Adrenal gland (tissue), 12 donors: ENCODE results near the gene JARID2. TPM values are rescaled to one million over a fixed set of nuclear protein-coding genes. Genes with fewer than 3 reads are reported as not detected.

Experiments
- DNase-seq, 7 donors: peaks; one replicate each; pipeline ENCODE4 v3.0.0-alpha.2; 2019 to 2020
- H3K27ac ChIP-seq, 5 donors: fragments of 200-600 bp; sonication (generic) in 4 of 5; 1 replicate in 3 of 5; 2 replicates in 2 of 5; pipeline versions ENCODE4 v1.5.1 to v1.8.0; 2016 to 2020; ENCODE audit warnings: mild to moderate bottlenecking in 1 of 5
- H3K27me3 ChIP-seq: fragments of 200-600 bp; 2 replicates; pipeline ENCODE4 v1.8.0; 2021
- H3K36me3 ChIP-seq, 2 donors: fragments of 200-600 bp; replicated peaks in 1 of 2; 1 replicate in 1 of 2; 2 replicates in 1 of 2; pipeline versions ENCODE4 v1.5.1 to v1.8.0; 2018 to 2022
- H3K4me1 ChIP-seq, 2 donors: fragments of 200-600 bp; replicated peaks in 1 of 2; 1 replicate in 1 of 2; 2 replicates in 1 of 2; pipeline versions ENCODE4 v1.5.1 to v1.8.0; 2018 to 2021
- H3K4me3 ChIP-seq, 4 donors: fragments of 200-600 bp; sonication (generic) in 3 of 4; one replicate each; pipeline ENCODE4 v1.5.1; 2016 to 2018
- H3K9me3 ChIP-seq, 3 donors: fragments of 200-600 bp; sonication (generic) in 1 of 3; replicated peaks in 1 of 3; 1 replicate in 2 of 3; 2 replicates in 1 of 3; pipeline versions ENCODE4 v1.5.1 to v1.8.0; 2016 to 2021
- POLR2A ChIP-seq, 2 donors: fragments of 450-650 bp; IDR thresholded peaks; one replicate each; pipeline ENCODE4 v1.6.1; 2017; ENCODE audit warnings: antibody characterized with exemption in 2 of 2, mild to moderate bottlenecking in 2 of 2, moderate library complexity in 1 of 2
- WGBS, 4 donors: extraction: QIAGEN DNeasy Blood & Tissue Kit in 2 of 4; methylation state at CpG; one replicate each; pipeline versions ENCODE4 v1.1.5 to v1.1.7; 2013 to 2017; 5-methylcytosine and 5-hydroxymethylcytosine counted together
- intact Hi-C, 2 donors: fragments of 100-400 bp; cut with DNase I; formaldehyde crosslinking; loops; one replicate each; pipeline versions ENCODE4 v1.14.1 to v1.15.0; 2022 to 2023
- polyA plus RNA-seq, 3 donors: library from polyadenylated mRNA; stranded (reverse); fragments of 200-250 nt in 2 of 3; fragments of 350-450 nt in 1 of 3; fragmentation: Illumina TruSeq in 1 of 3; extraction: RNeasy Lipid Tissue Mini Kit (QIAGEN cat#74804) in 1 of 3; gene quantifications; one replicate each; pipeline ENCODE4 v1.2.3, GENCODE V29; 2013 to 2014
- total RNA-seq, 9 donors: library from RNA; depleted of rRNA in 4 of 9; stranded (reverse); fragments of >200 nt in 4 of 9; fragments of 120-200 nt in 1 of 9; fragmentation: NEBNext Ultra II Directional in 1 of 9; extraction: Animal tissue kit (Norgen Biotek cat#: 25700) in 1 of 9; gene quantifications; one replicate each; pipeline versions ENCODE4 v1.1.0 to v1.2.4, GENCODE V29; 2013 to 2023
- TF ChIP-seq, protein P1 (sequence below), 6 experiments: fragments of 450-650 bp in 4 of 6; fragments of 200-600 bp in 2 of 6; sonication (generic) in 1 of 6; IDR thresholded peaks; 1 replicate in 5 of 6; 2 replicates in 1 of 6; pipeline versions ENCODE4 v1.5.1 to v1.8.0; 2016 to 2021; ENCODE audit warnings: antibody characterized with exemption in 6 of 6, mild to moderate bottlenecking in 2 of 6, moderate library complexity in 1 of 6
- donor health status: healthy with polysubstance abuse.
- donor health status: Bipolar disorder and iron deficiency.
- donor health status: DM: yes; HTN: yes; CAD: no.
- donor health status: DM: no; HTN: no; CAD: no.
- donor health status: DM: no; HTN: no; CAD: no.
- donor health status: DM: yes; HTN: yes; CAD: no.

JARID2 gene
- total and polyA plus RNA-seq, 12 donors, result 3.0 to 13.6 (median 8.2) TPM

DNA sequence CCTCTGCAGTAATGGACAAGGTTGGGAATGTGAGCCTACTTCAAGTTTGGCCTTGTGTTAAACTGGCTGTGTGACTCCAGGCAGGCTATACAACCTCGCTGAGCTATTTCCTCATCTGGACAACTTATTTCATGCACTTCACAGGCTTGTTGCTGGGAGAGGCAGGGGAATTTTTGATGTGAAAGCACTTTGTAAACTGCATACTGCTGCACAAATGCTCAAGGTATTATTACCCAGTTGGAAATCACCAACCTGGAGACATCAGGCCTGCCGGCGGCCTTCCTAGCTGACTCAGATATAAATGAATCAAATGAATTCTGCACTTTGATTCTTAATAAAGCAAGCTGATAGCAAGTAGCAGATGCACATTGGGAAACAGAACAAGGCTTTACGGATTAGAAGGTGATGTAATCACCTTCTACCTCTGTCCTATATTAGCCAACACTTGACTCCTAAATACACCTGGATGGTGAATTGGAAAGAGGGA is 10.1 kb downstream of the JARID2 start:
- intact Hi-C loops, result loop anchor here in 1 of 2 donors (10.0 kb wide), 1 partner anchor 229 kb away; no protein-coding TSS in a partner anchor
- DNase-seq, result peak in 4 of 7 donors; percentile 39 to 67 (median 42)
- no peaks in the 10 kb centered on the region for H3K36me3 ChIP-seq
- TF ChIP-seq, protein P1, sequence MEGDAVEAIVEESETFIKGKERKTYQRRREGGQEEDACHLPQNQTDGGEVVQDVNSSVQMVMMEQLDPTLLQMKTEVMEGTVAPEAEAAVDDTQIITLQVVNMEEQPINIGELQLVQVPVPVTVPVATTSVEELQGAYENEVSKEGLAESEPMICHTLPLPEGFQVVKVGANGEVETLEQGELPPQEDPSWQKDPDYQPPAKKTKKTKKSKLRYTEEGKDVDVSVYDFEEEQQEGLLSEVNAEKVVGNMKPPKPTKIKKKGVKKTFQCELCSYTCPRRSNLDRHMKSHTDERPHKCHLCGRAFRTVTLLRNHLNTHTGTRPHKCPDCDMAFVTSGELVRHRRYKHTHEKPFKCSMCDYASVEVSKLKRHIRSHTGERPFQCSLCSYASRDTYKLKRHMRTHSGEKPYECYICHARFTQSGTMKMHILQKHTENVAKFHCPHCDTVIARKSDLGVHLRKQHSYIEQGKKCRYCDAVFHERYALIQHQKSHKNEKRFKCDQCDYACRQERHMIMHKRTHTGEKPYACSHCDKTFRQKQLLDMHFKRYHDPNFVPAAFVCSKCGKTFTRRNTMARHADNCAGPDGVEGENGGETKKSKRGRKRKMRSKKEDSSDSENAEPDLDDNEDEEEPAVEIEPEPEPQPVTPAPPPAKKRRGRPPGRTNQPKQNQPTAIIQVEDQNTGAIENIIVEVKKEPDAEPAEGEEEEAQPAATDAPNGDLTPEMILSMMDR (IDR thresholded peaks at IDR 0.05), result no peak
- no peak for TF ChIP-seq POLR2A (IDR thresholded peaks at IDR 0.05)
- H3K4me1 ChIP-seq, result peaks cover 22 to 59% of the 10 kb centered on the region in 2 donors
- 45 to 52% (median 48%) methylated on average over 4 of the region's 4 CpGs for WGBS, 4 donors
- H3K27ac ChIP-seq, result peak overlapping the region in 2 of 5 donors; percentile 65 to 72
- no peaks in the 10 kb centered on the region for H3K9me3 ChIP-seq
- H3K4me3 ChIP-seq, result no peak overlapping the region
- no peaks in the 10 kb centered on the region for H3K27me3 ChIP-seq

DNA sequence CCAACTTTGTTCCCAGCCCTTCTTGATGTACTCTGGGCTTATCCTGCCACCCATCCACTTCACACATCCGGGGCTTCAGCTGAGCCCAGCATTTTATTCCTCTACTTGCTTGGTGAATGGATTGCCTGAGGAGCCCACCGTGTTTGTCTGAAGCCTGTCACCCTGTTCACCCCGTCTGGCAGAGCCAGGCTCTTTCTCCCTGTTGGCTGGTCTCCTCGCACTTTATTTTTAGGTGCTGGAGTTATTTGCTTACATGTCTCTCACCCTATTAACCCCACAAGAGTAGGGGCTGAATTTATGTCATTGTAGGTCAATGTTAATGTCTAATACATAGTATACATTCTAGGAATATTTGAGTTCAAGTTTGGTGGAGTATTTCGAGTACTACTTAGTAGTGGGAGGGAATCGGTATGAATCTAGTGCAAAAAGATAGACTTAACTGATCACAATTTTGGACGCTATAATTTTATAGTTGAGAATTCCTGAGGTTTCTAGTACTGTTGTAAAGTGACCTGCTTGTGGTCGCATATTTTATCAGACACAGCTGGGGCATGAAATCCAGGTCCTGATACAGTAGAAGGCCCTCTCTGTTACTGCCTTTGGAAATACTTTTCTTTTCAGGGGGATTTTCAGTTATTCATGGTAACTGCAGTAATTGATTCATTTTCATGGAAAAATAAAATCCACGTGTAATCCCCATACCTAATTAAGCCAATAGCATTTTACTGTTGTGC is 10.8 kb downstream of the JARID2 start:
- Histone ChIP-seq H3K4me1 (peaks cover 22 to 64% of the 10 kb centered on the region in 2 donors), H3K4me3 (no peak overlapping the region), H3K27me3 (no peaks in the 10 kb centered on the region), H3K36me3 (no peaks in the 10 kb centered on the region), H3K27ac (peak overlapping the region in 2 of 5 donors; percentile 65 to 72), H3K9me3 (no peaks in the 10 kb centered on the region)
- intact Hi-C loops, result loop anchor here in 1 of 2 donors (10.0 kb wide), 1 partner anchor 228 kb away; no protein-coding TSS in a partner anchor
- no peak for TF ChIP-seq POLR2A (IDR thresholded peaks at IDR 0.05)
- TF ChIP-seq, protein P1 (IDR thresholded peaks at IDR 0.05), result no peak
- WGBS, 4 donors, result 67 to 78% (median 74%) methylated on average over 9 of the region's 9 CpGs
- no peak for DNase-seq

DNA sequence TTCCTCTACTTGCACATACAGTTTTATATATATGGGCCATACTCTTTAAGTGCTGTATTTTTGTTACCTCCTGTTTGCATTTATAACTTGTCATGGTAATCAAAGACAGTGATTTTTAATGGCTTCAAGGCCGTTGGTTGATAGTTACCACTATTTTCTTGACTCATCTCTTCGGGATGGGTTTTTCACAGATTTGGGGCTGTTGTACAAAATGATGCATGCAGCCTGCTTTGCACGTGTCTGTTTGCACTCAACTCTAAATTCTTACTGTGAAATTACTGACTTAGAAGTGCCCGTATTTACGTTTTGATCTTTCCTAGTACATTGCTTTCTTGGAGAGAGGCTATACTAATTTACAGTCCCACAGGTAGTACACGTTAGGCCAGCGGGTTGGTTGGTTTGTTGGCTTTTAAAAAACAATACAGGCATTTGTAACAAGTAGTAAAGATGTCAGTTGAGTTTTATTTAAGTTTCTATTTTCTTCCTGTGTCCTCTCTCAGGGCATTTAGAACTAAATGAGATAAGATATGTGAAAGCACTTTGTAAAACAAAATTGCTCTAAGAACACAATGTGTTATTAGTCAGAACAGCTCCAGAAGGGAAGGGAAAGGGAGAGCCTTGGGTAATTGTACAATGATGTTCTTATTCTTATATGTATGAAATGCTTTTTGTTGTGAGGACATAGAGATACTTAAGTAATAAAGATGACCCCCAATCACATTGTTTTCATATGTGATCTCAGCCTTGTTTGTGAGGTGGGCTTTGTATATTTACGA is 11.7 kb downstream of the JARID2 start:
- no peak overlapping the region for H3K4me3 ChIP-seq
- intact Hi-C loops, result loop anchor here in 1 of 2 donors (10.0 kb wide), 1 partner anchor 227 kb away; no protein-coding TSS in a partner anchor
- no peak for TF ChIP-seq POLR2A (IDR thresholded peaks at IDR 0.05)
- TF ChIP-seq, protein P1 (IDR thresholded peaks at IDR 0.05), result no peak
- no peaks in the 10 kb centered on the region for H3K27me3 ChIP-seq
- no peaks in the 10 kb centered on the region for H3K36me3 ChIP-seq
- peak overlapping the region in 1 of 5 donors; percentile 72 for H3K27ac ChIP-seq
- 64 to 69% (median 65%) methylated on average over 8 of the region's 8 CpGs for WGBS, 4 donors
- no peaks in the 10 kb centered on the region for H3K9me3 ChIP-seq
- peaks cover 22 to 64% of the 10 kb centered on the region in 2 donors for H3K4me1 ChIP-seq
- no peak for DNase-seq

DNA sequence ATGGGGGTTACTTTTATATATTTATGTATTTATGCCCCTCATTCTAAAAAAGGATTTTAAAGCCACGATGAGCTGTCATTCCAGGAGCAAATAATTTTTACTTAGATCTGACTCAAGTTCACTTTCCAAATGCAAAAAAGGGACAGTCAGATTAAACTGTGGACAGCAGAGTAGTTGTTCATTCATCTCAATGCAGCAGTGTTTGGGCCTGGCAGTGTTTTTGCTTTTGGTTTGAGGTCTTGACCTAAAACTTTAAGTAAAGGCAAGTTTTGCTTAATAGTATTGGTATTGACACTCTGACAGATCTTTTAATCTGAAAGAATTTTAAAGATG is 13.9 kb downstream of the JARID2 start:
- TF ChIP-seq POLR2A (IDR thresholded peaks at IDR 0.05), result no peak
- TF ChIP-seq, protein P1 (IDR thresholded peaks at IDR 0.05), result no peak
- H3K27ac ChIP-seq, result no peak overlapping the region
- no peak overlapping the region for H3K4me3 ChIP-seq
- no peak for DNase-seq
- peaks cover 31 to 67% of the 10 kb centered on the region in 2 donors for H3K4me1 ChIP-seq
- intact Hi-C loops, result loop anchor here in 1 of 2 donors (10.0 kb wide), 1 partner anchor 225 kb away; no protein-coding TSS in a partner anchor
- WGBS, 4 donors, result 31 to 44% (median 34%) methylated on average over 1 of the region's 1 CpG
- no peaks in the 10 kb centered on the region for H3K27me3 ChIP-seq
- no peaks in the 10 kb centered on the region for H3K9me3 ChIP-seq
- H3K36me3 ChIP-seq, result no peaks in the 10 kb centered on the region
